Activated T-helper 9 cell treated with anti-CD3 and anti-CD28 coated beads, Interleukin-2, amount 50 U/mL, for 16 hours (primary cell): ENCODE data around the gene SLC7A10.

Experiments used
- DNase-seq: peaks from one replicate; pipeline ENCODE4 v3.0.0-alpha.2; 2020; ENCODE audit warnings: low read depth

The SLC7A10 gene

DNA sequence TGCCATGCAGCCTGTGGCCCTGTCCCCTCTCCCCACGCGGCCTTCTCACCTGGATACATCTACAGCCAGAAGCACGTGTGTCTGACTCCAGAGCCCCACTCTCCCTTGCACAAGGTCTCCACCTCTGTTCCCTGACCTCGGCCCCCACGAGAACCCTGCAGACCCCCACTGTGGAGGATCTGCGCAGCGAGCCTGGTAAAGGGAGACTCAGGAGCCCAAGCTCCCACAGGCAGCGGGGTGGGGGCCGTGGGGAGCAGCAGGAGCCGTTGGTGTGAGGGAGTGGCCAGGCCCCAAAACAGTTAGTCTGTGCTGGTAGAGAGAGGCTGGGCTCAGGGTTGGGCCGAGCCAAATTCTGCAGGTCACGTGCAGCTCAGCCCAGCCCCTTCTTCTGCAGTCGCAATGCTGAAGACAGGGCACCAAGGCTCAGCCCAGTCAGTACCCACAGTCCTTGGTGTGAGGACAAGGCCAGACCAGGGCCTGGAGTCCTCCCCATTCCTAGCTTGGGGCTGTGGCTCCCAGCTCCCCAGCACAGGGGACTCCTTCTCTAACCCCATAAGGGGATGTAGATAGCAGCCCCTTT is 28.7 kb upstream of the SLC7A10 start:
- DNase-seq = no peak

DNA sequence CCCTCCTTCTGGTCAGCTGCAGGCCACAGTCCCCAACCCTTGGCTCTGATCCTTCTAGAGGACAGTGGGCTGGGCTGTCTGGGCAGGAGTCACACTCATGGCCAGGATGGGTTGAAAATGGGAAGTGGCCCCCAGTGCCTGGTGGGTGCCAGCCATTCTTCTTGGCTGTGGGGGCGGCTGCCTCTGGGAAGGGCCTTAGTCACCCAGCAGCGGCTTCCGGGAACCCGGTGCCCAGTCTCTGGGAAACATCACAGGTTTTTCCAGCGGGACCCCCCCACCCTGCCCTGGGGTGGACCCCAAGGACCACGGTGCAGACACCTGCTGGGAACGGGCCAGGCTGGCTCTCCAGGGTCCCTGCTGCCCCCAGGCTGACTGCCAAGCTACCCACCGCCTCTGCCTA is 27.3 kb upstream of the SLC7A10 start:
- no peak for DNase-seq

DNA sequence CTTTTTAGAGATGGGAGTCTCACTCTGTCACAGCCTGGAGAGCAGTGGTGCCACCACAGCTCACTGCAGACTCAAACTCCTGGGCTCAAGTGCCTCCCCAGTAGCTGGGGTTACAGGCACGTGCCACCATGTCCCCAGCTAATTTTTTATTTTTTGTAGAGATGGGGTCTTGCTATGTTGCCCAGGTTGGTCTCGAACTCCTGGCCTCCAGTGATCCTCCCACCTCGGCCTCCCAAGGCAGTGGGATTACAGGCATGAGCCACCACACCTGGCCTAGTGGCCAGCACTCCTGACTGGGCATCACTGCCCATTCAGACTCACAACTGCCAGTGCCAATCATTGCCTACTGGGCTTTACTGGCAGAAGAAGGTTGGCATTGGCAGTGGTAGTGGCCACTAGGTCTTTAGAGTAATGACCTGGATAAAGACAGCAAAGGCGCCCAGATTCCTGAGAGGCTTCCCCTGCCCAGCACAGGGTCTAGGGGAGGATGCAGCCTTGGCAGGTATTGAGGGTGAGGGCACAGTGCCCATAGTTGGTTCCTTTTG is 26.8 kb upstream of the SLC7A10 start:
- no peak for DNase-seq

DNA sequence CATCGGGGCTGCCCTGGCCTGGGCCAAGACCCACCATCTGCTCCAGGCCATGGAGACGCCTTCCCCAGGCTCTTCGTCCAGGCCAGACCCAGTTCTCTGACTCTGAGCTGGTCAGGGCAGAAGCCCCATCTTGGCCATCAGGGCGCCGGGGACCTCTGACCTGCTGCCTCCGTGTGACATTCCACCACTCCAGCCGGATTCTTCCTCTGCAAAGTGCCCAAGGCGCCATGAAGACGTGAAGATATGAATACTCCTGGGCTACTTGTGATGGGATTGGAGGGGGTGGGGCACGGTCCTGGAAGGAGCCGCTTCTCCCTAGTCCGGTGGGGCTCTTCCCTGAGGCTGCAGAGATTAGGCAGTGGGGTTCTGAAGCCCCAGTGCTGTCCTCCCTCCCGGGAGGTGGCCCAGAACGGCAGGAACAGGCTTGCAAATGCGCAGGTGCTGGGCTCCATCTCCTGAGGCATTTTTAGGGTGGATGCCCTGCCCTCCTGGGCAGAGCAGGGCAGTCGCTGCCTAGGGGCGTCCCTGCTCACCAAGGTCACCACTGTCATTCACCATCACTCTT is 26.0 kb upstream of the SLC7A10 start:
- no peak for DNase-seq

DNA sequence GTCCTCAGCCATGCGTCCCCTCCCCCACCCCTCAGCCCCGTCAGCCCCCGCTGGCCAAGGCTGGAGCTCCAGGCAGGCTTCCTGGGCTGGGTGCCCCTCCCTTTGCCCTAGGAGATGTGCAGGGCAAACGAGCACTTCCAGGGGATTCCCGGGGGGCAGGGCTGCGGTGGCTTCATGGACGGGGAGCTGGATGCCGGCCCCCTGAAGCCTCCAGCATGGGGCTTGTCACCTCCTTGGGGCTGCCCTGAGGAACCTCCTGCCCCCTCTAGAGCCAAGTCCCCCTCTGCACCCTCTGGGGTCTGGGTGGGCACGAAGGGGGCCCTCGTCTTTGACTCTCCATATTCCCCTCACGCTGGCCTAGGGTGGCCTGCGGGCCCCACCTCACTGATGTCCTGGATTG is 25.4 kb upstream of the SLC7A10 start:
- DNase-seq = no peak

DNA sequence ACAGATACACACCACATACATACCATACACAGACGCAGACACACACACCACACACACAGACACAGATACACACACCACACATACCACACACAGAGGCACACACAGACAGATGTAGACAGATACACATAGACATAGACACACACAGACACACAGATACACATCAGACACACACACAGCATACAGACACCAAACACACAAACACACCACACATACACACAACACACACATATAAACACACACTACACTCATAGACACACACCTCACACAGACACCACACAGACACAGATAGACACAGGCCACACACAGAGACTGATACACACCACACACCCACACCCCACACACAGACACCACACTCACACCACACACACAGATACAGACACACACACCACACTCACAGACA is 24.9 kb upstream of the SLC7A10 start:
- no peak for DNase-seq

DNA sequence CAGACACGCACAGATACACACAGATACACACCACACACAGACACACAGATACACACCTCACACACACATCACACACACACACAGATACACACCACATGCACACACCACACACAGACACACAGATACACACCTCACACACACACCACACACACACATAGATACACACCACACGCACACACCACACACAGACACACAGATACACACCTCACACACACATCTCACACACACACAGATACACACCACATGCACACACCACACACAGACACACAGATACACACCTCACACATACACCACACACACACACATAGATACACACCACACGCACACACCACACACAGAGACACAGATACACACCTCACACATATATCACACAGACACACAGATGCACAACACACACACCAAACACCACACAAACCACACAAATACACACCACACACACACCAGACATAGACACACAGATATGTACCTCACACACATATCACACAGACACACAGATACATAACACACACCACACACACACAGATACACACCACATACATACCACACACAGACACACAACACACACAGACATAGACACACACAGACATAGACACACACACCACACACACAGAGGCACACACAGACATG is 24.2 kb upstream of the SLC7A10 start:
- no peak for DNase-seq

DNA sequence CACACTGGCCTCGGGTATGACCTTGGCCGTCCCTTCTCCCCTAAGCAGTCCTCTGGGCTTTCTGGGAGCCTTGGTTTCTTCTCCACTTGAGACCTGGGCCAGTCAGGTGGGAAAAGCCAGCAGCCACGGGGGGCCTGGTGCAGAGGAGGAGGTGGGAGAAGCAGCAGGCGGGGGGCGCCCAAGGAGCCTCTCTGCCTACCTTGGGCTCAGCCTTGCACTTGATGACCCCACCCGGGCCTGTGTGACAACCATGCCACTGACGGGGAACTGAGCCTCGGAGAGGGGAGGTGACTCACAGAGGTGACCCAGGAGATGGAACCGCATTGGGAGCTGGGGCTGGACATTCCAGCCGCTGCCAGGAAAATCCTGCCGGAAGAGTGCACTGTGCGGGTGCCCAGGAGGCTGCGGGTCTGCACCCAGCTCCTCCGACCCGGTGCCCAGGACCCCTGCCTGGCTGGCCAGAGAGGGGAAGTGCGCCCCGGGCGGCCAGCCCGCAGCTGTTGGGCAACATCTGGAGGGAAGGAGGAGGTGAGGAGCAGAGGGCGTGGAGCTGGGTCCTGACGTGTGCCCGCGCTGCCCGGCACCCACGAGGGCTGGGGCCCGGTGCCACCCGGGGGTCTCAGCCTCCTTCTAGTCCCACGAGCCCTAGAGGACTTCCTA is 23.4 kb upstream of the SLC7A10 start:
- no peak for DNase-seq

DNA sequence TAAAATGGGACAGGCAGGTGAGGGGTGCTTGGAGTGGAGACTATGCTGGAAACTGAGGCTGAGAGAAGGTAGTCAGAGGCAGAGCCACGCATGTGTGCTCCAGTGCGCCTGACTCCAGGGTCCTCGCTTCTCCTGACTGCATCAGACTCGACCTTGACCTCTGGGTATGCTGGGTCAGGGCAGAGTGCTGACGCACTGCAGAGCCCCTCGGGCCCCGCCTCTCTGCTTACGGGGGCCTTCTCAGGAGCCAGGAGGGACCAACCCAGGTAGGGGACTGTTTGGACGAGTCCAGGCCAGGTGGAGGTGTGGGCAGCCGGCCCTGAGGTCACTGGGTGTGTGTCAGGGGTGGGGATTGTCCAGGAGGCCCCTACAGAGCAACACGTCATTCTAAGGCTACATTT is 22.9 kb upstream of the SLC7A10 start:
- no peak for DNase-seq

DNA sequence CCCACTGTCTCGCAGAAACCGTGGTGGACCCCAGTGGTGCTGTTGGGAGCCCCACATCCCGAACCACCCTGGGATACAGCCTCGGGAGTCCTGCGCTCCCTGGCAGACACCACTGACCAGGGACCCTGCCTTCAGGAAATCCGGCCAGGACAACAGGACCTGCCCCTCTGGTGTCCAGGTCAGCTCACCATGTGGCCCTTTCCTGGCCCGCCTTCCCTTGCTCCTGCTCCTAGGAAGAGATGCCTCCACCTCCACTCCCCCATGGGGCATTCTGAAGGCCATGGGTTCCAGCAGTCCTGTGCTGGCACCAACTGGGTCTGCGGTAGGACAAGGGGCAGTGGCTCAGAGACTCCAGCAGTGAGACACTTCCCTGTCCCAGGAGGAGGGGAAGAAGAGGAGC is 22.5 kb upstream of the SLC7A10 start:
- DNase-seq = no peak

DNA sequence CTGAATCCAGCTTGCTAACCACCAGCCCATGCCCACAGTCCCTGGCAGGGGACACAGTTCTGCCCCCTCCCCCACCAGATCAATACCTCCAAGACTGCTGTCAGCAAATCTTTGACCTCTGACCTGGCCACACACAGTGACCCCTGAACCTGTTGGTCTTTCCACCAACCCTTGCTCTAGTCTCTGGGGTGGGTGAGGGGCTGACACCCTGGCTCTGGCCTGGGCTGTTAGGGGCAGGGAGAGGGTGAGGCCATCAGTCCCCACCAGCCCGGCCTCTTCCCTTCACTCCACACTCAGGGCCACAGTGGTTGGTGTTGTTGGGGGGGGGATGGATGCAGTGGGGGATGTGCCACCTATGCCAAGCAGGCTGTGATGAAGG is 21.8 kb upstream of the SLC7A10 start:
- no peak for DNase-seq

DNA sequence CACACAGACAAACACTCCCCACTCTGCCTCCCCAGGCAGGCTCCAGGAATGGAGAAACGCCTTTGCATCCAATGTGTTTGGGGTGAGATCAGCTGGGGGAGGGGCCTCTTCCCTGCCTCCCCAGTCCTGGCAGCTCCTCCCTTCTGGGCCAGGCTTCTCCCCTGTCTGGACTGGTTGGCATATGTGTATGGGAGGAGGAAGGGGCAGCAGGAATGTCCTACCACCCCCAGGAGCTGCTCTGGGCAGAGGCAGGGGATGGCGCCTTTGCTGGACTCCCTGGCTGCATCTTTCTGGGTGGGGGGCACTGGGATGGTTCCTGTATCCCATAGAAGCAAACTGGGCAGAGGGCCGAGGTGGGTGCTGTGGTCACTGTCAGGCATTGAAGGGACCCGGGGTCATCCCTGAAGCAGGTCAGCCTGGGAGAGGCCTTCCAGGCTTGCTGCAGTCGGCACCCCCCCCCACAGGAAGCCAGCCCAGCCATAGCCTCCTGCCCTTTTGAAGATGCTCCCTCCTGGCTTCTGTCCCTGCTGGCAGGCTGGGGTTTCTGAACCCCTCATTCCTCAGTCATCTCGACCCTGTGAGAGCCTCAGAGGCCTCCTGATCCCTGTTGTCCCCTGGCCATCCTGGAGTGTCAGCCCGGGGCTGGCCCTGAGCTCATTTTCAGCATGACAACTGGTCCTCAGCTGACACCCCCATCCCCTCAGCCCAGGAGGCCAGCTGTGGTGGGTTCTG is 21.2 kb upstream of the SLC7A10 start:
- no peak for DNase-seq

DNA sequence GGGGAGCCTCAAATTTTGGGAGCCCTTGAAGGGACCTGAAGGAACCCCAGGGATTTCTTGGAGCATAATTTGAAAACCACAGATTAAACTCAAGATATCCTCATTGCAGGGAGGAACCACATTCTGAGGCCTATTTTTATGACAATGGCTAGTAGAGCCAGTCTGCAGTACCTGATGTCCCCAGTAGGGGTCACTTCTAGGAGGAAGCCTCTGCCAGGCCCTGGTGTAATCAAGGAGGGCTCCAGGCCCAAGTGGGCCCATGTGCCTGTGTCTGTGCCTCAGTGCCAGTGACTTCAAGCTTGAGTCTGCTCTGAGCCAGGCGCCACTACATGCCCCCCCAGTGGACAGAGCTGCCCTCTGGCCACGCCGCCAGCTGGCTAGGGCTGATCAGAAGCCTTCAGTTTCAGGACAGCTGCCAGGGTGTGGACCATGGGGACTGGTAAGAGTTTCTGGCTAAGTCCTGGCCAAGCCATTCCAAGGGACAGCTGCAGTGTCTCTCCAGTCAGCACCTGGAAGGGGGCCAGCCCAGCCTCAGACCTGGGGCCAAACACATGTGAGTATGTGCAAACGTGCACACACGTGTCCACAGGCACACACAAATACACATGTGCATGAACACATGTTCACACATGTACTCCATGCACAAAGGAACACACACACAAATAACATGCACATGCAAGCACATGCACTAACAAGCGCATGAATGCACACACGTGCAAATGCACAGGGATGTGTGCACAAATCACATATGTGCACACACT is 20.5 kb upstream of the SLC7A10 start:
- no peak for DNase-seq

DNA sequence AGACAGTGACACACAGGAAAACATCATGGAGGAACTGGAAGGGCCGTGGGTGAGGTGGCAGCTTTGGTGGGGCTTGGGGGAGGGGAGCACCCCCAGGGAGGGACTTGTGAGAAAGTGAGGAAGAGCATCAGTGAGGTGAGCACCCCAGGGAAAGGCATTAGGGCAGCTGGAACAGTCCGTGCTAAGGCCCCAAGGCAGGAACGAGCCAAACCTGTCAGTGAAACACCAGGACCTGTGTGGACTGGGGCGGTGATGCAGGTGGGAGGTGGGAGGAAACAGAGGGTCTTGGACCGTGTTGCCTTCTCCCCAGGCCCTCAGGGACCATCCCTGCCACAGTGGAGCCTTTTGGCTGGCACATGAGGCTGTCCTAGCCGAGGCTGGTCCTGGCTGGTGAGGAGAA is 17.3 kb upstream of the SLC7A10 start:
- no peak for DNase-seq

DNA sequence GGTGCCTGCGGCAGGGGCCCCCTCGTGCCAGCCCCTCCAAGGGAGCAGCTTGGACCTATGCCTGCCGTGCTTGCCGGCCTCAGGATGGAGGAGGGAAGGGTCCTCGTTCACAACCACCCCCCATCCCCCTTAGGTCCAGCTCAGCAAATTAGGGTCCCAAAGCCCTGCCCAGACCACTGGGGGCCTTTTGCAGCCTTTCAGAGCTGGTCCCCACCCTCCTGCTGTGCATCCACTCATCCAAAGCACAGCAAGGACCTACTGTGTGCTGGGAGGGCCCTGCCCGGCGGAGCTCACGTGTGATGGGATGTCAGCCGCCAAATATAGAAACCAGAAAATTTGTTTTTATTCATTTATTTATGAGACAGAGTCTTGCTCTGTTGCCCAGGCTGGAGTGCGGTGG is 16.5 kb upstream of the SLC7A10 start:
- no peak for DNase-seq

DNA sequence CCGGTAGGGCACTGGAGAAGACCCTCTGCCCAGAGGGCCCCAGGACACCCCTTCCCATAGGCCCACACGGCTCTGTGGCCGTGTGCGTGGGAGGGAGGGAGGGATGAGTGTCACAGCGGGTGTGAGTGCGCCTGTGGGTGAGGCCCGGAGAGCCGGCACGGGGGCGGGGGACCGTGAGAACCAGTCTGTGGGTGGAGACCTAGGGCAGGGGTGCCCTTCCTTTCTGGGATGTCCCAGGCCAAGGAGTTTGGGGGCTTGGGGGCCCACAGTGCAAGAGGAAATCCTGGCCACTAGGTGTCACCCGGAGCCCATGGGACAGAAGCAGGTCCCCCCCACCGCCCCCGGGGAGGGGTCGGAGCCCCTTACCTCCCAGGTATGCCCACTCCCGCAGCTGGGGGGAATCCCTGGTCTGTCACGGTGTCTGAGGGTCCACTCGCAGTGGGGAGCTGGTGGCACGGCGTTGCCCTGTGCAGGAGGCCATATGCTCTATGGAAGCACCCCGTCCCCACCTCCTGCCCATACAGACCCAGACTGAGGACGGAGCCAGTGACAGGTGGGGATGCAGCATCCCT is 16.0 kb upstream of the SLC7A10 start:
- no peak for DNase-seq

DNA sequence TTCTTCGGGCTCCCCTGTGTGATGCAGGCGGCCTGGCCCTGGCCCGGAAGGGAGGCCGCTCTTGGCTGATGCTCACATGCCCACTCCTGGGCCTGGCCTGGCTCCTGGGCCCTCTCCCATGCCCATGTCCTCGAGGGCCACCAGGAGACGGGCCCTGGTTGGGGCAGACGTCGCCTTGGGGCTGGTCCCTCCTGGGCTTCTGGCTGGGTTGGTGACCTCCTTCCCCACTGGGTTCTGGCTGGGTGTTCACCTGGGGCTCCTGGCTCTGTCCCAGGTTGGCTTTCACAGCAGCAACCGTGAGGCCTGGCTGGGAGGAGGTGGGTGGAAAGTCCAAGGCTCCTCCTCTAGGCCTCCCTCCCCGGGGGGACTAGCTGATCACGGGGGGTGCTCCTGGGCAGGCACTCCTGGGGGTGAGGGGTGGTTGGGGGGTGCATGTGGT is 15.5 kb upstream of the SLC7A10 start:
- no peak for DNase-seq

DNA sequence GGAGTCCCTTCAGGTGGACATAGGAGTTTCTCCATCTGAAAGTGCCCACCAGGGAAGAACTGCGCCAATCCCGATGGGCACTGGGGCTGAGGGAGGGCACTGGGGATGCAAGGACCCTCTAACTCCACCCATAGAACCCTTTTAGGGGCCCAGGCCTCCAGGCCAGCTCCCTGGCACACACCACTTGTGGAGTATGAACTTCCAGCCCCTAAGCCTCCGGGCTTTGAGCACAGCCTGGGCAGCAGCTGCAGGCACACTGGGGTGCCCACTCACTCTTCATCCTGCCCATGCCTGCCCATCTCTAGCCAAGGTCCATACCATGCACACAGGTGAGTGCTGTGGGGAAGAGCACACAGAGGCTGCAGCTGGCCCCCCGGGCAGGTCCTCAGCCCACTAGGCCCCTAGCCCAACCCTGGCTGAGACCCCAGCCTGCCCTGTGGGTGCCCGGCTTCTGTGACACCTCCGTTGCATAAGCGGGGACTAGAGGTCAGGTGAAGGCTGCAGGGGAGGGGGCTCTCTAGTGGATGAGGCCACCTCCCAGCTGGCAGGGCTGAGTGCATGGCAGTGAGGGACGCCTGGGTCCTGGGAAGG is 14.6 kb upstream of the SLC7A10 start:
- DNase-seq = no peak

DNA sequence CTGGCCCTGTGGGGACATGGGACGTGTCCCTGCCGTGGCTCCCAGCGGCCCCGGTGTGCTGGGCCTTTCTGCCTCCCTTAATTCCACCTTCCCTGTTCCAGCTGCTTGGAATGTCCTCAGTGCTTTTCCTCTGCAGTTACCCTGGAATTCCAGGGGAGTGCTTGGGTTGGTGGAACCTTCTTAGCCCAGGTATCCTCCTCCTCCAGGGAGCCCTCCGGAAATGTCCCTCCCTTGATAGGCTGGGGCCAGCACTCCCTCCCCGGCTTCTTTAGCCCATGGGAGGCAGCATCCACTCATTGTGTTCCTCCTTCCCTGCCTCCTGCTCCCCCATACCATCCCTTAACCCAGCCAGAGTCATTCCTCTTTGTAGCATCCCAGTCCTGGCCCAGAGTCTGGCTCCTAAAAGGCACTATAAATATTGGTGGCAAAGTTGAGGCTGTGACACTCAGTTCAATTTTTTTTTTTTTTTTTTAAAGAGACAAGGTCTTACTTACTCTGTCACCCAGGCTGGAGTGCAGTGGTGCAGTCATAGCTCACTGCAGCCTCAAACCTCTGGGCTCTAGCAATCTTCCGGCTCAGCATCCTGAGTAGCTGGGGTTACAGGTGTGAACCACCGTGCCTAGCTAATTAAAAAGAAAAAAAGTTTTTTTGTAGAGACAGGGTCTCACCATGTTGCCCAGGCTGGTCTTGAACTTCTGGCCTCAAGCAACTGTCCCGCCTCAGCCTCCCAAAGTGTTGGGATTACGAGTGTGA is 13.7 kb upstream of the SLC7A10 start:
- DNase-seq = no peak

DNA sequence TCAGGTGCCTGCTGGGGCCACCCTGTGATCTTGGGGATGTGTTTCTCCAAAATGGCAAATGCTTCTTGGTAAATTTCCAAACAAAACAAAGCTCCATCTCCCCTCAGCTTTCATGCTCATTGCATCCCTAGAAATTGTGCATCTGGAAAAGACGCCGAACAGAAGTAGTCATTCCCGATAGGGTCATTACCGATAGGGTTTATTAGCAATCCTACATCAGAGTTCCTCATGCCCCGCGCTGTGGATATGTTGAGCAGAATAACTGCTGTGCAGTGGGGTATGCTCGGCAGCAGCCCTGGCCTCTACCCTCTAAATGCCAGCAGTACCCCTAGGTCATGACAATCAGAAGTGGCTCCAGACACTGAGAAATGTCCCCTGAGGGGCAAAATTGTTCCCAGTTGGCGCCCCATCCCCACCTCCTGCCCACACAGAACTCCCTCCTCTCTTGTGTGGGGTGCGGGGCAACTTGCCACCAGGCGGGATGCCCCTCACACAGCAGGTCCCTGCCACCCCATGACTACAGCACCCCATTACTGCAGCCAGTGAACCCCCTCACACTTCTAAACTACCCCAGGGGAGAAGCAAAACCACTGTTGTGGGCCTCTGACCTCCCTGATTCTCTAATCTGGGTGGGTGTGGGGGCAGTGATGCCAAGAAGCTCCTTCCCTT is 13.0 kb upstream of the SLC7A10 start:
- DNase-seq = no peak
